ENCODE data around the gene SIK3.
"Not testable (repeated sequence)": the region's sequence is repeated elsewhere in the genome, so short reads cannot be mapped to it uniquely, and the experiment has no call there.

Gene SIK3

DNA sequence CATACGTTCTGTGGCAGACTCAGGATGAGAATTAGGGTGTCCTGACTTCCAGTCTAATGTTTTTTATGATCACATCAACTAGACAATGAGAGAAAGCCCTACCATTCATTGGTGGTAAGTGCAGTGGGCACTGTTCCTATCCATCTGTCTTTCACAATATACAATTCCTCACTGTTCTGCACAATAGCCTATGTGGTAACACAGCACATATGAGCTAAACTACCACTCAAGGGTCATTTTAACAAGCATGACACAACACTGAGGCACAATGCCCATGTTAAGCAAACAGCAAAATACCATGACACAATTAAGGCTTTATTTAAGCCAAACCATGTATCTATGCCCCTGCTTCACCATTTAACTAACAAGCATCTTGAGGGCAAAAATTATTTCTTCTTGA, 52.3 kb downstream of the SIK3 start:
- no peak for DNase-seq (ENCODE audit: low spot score)

DNA sequence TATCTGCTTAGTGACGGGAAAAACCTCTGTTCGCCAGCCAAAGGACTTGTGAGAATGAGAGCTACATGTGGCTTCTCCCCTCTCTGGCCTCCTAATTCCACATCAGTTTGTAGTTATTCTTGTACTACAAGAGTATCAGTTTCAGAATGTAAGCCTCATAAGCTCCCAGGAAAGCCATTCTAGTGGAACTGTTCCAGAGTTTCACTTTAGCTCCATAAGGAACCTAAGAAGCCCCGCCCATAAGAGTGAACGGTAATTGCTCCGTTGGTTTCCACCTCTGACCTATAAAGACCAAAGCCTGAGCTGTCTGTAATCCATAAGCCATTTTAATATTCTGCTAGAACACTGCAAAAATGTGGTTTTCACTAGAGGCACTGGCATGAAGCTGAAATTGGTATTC, 53.0 kb downstream of the SIK3 start:
- DNase-seq (ENCODE audit: low spot score) = no peak

DNA sequence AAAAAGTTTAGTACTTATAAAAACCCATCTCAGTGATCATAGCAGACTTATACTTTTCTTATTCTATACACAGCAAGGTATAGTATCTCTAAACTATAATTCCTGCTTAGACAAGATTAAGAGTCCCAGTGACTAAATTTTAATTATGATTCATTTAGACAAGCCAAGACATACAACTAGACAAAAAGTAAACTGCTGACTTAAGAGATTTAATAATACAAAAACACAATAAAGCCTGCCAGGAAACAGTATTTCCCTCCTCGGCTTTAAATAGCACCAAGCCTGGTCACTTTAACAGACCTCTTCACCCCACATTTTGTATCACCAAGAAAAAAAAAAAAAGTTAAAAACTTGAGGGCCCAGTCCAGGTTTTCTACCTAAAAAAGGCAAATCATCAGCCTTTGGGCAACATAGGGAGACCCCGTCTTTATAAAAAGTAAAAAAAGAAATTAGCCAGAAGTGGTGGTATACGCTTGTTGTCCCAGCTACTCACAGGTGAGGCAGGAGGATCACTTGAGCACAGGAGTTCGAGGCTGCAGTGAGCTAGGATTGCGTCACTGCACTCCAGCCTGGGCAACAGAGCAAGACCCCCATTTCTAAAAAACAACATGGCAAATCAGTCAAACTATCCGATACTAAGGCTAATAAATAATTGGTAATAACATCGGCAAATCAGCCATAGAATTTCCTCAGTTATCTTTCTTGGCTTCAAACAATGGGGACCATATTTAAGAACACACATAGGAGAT, 53.8 kb downstream of the SIK3 start:
- DNase-seq (ENCODE audit: low spot score) = no peak

DNA sequence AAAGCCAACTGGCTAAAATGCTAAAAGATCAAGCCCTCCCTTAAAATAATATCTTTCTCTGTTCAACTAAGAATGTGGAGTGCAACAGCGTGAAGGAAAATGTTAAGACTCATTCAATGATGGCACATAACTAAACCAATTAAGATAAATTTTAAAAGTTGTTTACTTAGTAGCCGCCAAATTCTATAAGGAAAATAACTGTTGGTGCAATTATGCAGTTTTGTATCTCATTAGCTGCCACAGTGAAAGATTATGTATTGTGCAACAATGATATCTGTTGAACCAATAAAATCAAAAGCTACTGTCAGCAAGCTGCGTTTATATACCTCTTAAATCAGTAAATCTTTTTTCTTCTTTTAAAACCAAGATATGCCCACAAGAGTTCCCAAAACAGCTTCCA, 55.5 kb downstream of the SIK3 start:
- DNase-seq (ENCODE audit: low spot score) = no peak

DNA sequence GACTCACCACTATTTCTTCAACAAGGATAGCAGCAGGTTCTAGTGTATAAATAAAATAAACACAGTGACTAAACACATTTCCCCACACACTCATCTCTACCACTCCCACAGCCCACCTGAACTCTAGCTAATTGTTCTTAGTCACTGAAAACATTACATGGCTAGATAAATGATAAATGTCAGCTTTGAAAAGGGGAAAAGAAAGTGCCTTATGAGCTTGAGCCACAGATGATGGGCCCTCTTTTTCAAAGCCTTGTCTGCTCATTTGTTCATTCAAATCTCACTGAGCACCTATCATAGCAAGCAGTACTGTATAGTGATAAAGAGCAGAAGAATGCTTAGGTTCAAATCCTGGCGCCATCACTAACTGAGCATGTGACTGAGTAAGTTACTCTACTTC, 58.3 kb downstream of the SIK3 start:
- no peak for DNase-seq (ENCODE audit: low spot score)

DNA sequence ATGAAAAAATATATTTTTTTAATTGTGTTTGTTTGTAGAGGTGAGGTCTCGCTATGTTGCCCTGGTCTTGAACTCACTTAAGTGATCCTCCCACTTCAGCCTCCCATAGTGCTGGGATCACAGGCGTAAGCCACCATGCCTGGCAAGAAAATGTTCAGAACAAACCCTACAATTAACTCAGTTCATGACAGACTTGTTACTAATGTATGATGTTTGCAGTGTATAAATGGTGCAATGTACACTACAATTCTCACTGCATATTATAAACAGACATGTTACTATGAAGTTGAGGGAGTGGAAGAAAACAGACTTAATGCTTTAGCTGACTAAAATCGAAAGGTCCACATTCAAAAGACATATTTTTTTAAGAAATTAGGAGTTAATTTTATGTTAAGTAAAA, 59.0 kb downstream of the SIK3 start:
- DNase-seq (ENCODE audit: low spot score) = no peak

DNA sequence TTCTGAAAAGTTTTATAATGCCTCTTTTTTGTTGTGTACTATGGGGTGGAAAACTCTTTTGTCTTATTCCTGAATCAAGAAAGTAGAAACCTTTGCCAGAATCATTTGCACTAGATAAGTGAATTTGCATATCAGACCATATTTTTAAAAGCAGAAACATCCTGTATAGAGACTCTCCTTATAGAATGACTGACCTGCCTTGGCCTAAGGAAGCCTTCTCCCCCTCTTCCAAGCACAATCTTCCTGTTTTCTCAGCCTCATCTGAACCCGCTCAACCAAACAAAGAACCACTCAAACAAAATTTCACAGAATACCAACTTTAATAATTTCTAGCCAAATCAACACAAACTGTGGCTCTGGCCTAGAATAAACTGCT, 60.3 kb downstream of the SIK3 start:
- DNase-seq (ENCODE audit: low spot score) = no peak

DNA sequence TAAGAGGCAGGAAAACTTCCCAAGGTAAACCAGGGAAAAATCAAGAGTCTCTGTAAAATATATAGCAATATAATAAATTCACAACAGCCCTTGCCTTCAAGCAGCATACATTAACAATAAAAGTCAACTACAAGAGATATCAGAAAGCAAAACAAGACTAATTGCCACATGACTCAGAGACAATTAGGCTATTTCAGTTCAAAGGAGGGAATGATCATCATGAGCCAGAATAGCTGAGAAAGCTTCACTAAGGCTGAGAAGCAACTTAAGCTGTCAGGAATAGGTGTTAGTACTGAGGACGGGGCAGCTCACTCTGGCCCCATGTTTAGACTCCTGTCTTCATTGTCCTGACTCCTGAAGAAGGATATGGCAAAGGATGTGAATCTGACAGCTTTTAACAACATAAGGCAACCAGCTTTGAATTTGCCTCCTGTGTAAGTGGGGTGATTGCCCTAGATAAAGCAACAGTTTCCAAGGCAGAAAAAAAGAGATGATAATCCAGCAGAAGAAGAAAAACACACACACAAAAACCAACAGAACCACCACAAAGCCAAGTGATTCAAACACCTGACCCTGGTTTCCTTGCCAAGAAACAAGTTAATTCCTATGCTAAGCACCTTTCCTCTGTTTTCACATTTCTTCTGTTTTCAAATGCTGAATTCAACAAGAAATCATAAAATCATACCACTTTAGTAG, 60.8 kb downstream of the SIK3 start:
- DNase-seq (ENCODE audit: low spot score) = no peak

DNA sequence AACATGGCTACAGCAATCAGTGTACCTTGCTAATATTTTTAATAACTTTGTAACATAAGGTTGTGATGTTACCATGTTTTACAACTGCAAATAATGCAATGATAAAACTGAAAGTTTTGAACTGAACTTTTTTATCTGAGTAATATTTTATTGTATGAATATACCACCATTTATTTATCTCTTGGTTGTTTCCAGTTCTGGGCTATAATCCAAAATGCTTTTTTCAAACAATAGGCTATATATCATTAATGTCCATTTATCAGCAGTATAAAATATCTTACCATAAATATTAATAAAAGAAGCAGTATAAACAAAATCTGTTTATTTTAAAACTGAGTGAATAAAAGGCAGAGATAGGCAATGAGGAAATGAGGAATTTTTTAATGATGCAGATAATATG, 63.3 kb downstream of the SIK3 start:
- DNase-seq (ENCODE audit: low spot score) = no peak

DNA sequence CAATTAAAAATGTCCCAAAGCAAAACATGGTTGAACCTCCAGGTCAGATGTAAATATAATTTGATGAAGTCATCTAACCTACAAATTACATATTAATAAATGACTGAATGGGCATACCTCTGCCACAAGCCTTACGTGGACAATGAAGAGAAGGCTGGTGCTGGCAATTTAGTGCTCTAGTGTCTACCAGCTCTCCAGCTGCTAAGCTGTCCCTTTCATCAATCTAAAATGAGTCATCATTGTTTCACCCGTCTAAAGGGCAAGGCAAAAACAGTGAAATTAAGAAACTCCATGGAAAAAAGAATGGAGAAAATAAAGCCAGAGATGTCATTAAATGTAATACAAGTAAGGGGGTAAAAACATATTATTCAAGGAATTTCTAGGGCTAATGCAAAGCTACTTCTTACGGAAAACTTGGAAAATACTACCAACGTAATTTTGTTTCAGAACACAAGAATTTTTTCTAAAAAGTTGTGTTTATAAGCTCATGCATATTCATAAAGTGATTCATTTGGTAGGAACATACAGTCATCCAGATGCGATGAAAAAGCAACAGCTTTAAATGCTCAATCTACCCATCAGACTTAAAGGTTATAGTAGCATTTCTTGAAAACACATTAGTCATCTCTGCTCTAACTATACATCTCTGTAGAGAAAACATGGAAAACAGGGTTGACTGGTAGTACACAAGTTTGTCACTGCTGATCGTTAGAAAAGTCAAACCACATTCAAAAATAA, 71.5 kb downstream of the SIK3 start:
- peak; percentile 41 for DNase-seq (ENCODE audit: low spot score)

DNA sequence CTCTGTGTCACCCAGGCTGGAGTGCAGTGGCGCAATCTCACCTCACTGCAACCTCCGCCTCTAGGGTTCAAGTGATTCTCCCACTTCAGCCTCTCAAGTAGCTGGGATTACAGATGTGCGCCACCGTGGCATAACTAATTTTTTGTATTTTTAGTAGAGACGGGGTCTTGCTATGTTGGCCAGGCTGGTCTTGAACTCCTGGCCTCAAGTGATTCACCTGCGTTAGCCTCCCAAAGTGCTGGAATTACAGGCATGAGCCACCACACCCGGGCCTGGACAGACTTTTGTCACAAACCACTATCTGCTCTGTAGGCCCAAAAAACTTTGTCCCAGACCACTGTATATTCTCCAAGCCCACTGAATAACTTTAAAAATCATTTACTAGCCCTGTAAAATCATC, 74.5 kb downstream of the SIK3 start:
- DNase-seq (ENCODE audit: low spot score) = not testable (repeated sequence)

DNA sequence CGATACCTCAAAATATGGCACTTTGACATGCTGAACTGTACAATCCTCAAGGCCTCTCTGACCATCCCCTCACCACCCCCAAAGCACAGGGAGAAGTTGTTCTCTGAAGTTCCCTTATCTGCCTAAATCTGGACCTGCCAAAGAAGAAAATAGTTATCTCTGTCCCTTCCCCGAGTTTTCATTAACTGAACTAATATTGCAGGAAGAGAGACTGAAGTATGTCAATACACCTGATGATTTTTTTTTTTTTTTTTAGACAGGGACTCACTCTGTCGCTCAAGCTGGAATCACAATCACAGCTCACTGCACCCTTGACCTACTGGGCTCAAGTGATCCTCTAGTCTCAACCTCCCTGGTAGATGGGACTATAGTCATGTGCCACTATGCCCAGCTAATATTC, 75.0 kb downstream of the SIK3 start:
- no peak for DNase-seq (ENCODE audit: low spot score)

DNA sequence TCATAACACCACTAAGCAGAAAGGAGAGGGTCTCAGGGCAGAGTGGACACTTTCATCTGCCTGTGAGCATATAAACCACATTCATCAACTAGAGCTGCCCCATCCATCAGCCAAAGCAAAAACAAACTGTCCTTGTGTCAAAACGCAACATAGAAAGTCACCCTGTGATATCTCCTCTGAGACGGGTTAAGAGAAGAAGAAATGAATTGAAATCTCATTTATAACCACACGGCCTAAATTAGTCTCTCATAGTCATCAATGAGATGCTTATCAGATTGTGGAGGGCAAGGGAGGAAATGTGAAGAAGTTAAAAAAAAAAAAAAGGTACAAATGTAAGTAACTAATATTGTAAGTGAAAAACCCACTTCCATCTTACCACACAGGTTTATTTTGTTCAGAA, 75.7 kb downstream of the SIK3 start:
- DNase-seq (ENCODE audit: low spot score) = no peak

DNA sequence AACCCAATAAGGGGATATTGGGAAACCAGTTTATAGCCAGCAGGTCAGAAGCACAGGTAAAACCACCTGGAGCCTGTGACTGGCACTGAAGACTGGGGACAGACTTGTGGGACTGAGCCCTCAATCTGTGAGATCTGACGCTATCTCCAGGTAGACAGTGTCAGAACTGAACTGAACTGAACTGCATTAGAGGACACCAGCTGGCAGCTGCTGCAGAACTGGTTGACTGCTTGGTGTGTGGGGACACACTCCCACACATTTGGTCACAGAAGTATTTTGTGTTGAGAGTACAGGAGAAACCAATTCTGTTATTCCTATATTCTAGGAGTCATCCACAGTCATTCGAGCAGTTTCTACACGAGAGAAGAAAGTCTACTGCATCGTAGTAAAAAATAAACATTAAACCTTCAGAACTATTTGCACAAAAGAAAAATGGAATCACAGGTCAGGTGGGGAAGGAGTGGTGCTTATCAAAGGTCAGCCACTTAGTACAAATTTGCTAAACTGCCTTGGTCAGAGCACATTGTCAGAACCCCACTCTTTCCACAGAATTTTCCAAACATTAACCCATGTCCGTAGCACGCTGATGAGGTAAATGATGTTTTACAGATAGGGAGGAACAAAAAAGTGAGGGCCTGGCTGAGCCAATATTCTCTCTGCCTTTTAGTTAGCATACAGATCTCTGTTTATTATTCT, 77.2 kb downstream of the SIK3 start:
- no peak for DNase-seq (ENCODE audit: low spot score)

DNA sequence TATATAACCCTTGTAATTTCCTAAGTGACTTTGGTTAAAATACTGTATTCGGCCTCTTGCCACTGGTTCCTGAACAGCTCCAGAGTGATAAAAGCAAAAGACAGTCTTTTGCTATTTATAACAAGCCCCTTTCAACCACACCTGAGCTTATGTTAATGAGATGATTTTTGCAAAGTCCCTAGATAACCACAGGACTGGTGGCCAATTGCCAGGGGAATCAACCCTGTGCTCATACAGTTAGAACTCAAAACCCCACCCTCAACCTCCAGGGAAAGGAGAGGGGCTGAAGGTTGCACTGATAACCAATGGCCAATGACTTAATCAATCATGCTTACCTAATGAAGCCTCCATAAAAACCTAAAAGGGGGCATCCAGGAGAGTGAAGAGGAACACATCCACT, 77.9 kb downstream of the SIK3 start:
- no peak for DNase-seq (ENCODE audit: low spot score)

DNA sequence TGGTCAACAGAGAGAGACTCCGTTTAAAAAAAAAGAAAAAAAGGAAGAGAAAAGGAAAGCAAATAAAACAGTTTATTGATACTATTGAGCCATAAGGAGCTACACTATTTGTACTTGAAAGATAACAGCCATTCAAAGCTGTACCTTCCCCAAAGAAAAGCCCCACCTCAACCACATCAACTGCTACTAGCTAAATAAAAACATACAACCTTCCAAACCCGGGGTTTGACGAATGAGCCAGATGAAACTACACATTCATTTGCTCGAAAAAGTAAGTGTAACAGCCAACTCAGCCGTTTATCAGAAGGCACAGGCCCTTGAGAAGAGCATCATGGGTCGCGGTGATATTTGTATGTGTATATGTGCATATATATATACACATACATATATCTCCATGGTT, 78.4 kb downstream of the SIK3 start:
- DNase-seq (ENCODE audit: low spot score) = no peak

DNA sequence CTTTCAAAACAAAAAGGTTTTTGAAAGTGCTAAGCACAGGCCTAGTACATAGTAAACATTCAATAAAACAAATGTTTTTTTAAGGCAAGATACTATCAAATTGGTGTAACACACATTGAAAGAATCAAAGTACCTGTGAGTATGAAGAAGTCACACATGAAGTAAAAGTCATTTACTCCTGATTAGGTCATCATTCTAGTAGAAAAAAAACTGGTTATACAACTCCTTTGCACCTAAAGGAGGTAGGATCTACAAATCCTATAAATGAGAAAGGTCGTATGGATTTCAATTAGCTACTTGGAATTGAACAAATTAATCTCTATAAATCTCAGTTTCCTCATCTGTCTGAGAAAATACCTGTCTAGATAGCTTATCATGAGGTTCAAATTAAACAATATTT, 80.8 kb downstream of the SIK3 start:
- DNase-seq (ENCODE audit: low spot score) = no peak

DNA sequence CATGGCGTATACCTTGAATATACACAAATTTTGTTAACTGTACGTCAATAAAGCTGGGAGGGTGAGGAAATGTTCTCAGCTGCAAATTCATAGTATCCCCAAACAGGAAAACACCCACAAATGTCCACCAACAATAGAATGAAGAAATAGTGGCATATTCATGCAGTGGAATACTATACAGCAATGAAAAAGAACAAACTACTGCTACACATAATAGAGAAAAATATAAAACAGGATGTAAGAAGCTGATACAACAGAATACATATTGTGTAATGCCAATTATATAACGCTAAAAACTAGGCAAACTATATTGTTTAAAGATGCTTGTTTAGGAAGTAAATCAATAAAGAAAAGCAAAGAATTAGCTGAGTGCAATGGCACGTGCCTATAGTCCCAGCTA, 81.5 kb downstream of the SIK3 start:
- no peak for DNase-seq (ENCODE audit: low spot score)

DNA sequence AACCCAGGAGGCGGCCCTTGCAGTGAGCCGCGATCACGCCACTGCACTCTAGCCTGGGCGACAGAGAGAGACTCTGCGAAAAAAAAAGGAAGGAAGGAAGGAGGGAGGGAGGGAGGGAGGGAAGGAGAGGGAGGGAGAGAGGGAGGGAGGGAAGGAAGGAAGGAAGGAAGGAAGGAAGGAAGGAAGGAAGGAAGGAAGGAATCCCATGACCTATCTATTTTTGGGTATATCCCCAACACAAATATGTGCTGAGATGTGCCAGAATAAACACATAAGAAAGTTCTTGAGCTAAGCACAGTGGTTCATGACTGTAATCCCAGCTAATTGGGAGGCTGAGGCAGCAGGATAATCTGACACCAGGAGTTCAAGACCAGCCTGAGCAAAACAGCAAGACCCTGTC, 82.0 kb downstream of the SIK3 start:
- DNase-seq (ENCODE audit: low spot score) = no peak

DNA sequence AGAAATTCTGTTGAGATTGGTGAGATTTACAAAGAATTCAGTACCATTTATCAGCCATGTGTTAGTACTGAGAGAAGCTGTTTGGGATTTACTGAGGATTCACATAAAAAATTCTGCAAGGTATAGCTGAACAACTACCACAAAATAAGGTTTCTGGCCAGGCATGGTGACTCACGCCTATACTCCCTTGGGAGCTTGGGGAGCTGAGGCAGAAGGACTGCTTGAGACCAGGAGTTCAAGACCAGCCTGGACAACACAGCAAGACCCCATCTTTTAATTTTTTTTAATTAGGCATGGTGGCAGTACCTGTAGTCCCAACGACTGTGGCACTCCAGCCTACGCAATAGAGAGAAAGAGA, 86.7 kb downstream of the SIK3 start:
- no peak for DNase-seq (ENCODE audit: low spot score)

DNA sequence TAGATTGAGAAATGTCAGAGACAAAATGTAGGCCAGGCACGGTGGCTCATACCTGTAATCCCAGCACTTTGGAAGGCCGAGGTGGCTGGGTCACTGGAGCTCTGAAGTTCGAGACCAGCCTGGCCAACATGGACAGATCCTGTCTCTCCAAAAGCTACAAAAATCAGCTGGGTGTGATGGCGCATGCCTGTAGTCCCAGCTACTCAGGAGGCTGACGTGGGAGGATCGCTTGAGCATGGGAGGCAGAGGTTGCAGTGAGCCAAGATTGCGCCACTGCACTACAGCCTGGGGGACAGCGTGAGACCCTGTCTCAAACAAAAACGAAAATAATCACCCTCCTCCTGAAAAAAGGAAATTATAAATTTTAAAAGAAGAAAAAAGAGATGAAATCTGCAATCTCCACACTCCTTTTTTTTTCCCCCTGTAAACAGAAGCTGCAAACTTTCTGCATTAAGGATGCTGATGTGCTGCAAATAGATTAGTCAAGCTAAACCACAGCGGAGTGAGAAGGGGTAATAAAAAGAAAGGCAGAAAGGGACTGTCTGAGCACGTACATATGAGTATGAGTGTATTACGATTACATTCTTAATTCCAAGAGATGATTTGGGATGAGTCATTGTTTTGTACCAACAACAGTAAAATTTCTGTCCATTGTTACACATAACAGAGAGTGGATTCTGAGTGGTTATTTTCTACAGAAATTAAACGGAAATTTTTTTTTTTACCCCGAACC, 87.3 kb downstream of the SIK3 start:
- DNase-seq (ENCODE audit: low spot score) = peak; percentile 64
